ENCODE data around the gene FAM110C. TPM values are rescaled to one million over a fixed set of nuclear protein-coding genes. Genes with fewer than 3 reads are reported as not detected.
"Not testable (repeated sequence)": the region's sequence is repeated elsewhere in the genome, so short reads cannot be mapped to it uniquely, and the experiment has no call there.

The FAM110C gene
- polyA plus RNA-seq, 1 donor from 2014 or later: 0.21 TPM

DNA sequence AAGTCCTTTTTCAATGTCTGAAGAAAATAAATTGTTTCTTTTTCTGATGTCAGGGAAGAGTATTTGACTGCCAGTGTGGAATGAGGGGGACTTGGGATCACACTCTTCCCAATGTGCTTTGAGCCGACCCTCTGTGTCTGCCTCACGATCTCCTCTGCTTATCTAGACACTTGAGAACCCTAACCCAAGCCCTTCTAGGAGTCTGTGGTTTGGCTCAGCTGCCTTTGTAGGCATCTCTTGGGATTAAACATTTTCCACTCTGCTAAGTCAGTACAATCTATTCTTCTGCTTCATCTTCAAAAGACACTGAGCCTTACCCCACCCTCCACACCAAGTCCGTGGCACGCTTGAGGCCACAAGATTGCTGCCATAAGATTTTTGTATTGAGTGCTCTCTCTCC is 19.4 kb downstream of the FAM110C start:
- no peak overlapping the region for H3K27ac ChIP-seq (ENCODE audit: low read length)
- H2AFZ ChIP-seq (ENCODE audit: low read depth, low read length): no peak overlapping the region
- H3K9me2 ChIP-seq (ENCODE audit: insufficient read depth, low read length): no peaks in the 10 kb centered on the region
- H4K20me1 ChIP-seq (ENCODE audit: insufficient read depth): no peaks in the 10 kb centered on the region
- no peaks in the 10 kb centered on the region for H3F3A ChIP-seq (ENCODE audit: insufficient read depth, low read length, poor library complexity, severe bottlenecking)
- no peaks in the 10 kb centered on the region for H3K9me3 ChIP-seq (ENCODE audit: low read length)
- H3K4me3 ChIP-seq (ENCODE audit: low read length): no peak overlapping the region
- H3K79me2 ChIP-seq (replicated peaks; ENCODE audit: insufficient read depth, low read length): no peaks in the 10 kb centered on the region
- no peaks in the 10 kb centered on the region for H3K36me3 ChIP-seq (ENCODE audit: insufficient read depth, low read length)
- no peaks in the 10 kb centered on the region for H3K27me3 ChIP-seq (ENCODE audit: insufficient read depth, low read depth, low read length)
- no peak overlapping the region for H3K9ac ChIP-seq (ENCODE audit: low read length)
- H3K4me2 ChIP-seq (ENCODE audit: low read length): no peak overlapping the region
- TF ChIP-seq EZH2 (IDR thresholded peaks at IDR 0.05; ENCODE audit: borderline replicate concordance, insufficient read depth, low read length, poor library complexity, severe bottlenecking) (no peak), SMC3 (conservative IDR thresholded peaks at IDR 0.05; ENCODE audit: poor library complexity) (no peak), MXI1 (conservative IDR thresholded peaks at IDR 0.05; ENCODE audit: poor library complexity, severe bottlenecking) (no peak)

DNA sequence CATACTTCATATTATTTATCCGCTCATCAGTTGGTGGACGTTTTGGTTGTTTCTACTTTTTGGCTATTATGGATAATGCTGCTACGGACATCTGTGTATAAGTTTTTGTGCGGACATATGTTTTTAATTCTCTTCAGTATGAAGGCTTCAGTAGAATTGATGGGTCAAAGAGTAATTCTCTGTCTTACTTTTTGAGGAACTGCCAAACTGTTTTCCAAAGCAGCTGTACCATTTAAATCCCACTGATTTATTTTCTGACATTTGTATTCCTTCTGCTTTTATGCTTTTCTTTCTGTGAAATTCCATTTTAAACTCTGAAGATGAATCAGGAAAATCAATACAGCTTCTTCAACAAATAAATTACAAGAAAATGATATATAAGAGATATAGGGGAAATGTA is 20.8 kb downstream of the FAM110C start:
- no peak overlapping the region for H3K4me2 ChIP-seq (ENCODE audit: low read length)
- no peaks in the 10 kb centered on the region for H3K27me3 ChIP-seq (ENCODE audit: insufficient read depth, low read depth, low read length)
- H3K79me2 ChIP-seq (replicated peaks; ENCODE audit: insufficient read depth, low read length): no peaks in the 10 kb centered on the region
- H3K9ac ChIP-seq (ENCODE audit: low read length): no peak overlapping the region
- no peaks in the 10 kb centered on the region for H4K20me1 ChIP-seq (ENCODE audit: insufficient read depth)
- H3K9me2 ChIP-seq (ENCODE audit: insufficient read depth, low read length): no peaks in the 10 kb centered on the region
- no peaks in the 10 kb centered on the region for H3K9me3 ChIP-seq (ENCODE audit: low read length)
- no peak overlapping the region for H3K27ac ChIP-seq (ENCODE audit: low read length)
- H3K4me3 ChIP-seq (ENCODE audit: low read length): no peak overlapping the region
- TF ChIP-seq, protein P1, sequence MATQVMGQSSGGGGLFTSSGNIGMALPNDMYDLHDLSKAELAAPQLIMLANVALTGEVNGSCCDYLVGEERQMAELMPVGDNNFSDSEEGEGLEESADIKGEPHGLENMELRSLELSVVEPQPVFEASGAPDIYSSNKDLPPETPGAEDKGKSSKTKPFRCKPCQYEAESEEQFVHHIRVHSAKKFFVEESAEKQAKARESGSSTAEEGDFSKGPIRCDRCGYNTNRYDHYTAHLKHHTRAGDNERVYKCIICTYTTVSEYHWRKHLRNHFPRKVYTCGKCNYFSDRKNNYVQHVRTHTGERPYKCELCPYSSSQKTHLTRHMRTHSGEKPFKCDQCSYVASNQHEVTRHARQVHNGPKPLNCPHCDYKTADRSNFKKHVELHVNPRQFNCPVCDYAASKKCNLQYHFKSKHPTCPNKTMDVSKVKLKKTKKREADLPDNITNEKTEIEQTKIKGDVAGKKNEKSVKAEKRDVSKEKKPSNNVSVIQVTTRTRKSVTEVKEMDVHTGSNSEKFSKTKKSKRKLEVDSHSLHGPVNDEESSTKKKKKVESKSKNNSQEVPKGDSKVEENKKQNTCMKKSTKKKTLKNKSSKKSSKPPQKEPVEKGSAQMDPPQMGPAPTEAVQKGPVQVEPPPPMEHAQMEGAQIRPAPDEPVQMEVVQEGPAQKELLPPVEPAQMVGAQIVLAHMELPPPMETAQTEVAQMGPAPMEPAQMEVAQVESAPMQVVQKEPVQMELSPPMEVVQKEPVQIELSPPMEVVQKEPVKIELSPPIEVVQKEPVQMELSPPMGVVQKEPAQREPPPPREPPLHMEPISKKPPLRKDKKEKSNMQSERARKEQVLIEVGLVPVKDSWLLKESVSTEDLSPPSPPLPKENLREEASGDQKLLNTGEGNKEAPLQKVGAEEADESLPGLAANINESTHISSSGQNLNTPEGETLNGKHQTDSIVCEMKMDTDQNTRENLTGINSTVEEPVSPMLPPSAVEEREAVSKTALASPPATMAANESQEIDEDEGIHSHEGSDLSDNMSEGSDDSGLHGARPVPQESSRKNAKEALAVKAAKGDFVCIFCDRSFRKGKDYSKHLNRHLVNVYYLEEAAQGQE (IDR thresholded peaks at IDR 0.05; ENCODE audit: borderline replicate concordance): no peak
- TF ChIP-seq EP300 (conservative IDR thresholded peaks at IDR 0.05; ENCODE audit: poor library complexity, severe bottlenecking): no peak
- no peak for TF ChIP-seq MXI1 (conservative IDR thresholded peaks at IDR 0.05; ENCODE audit: poor library complexity, severe bottlenecking)
- no peak for TF ChIP-seq EZH2 (IDR thresholded peaks at IDR 0.05; ENCODE audit: borderline replicate concordance, insufficient read depth, low read length, poor library complexity, severe bottlenecking)
- TF ChIP-seq POLR2AphosphoS5 (IDR thresholded peaks at IDR 0.05): no peak
- TF ChIP-seq TAF1 (IDR thresholded peaks at IDR 0.05; ENCODE audit: low read depth): no peak
- TF ChIP-seq, protein P2, sequence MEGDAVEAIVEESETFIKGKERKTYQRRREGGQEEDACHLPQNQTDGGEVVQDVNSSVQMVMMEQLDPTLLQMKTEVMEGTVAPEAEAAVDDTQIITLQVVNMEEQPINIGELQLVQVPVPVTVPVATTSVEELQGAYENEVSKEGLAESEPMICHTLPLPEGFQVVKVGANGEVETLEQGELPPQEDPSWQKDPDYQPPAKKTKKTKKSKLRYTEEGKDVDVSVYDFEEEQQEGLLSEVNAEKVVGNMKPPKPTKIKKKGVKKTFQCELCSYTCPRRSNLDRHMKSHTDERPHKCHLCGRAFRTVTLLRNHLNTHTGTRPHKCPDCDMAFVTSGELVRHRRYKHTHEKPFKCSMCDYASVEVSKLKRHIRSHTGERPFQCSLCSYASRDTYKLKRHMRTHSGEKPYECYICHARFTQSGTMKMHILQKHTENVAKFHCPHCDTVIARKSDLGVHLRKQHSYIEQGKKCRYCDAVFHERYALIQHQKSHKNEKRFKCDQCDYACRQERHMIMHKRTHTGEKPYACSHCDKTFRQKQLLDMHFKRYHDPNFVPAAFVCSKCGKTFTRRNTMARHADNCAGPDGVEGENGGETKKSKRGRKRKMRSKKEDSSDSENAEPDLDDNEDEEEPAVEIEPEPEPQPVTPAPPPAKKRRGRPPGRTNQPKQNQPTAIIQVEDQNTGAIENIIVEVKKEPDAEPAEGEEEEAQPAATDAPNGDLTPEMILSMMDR (IDR thresholded peaks at IDR 0.05; ENCODE audit: poor library complexity, severe bottlenecking): no peak
- TF ChIP-seq RAD21 (conservative IDR thresholded peaks at IDR 0.05): no peak
- no peak for TF ChIP-seq SMC3 (conservative IDR thresholded peaks at IDR 0.05; ENCODE audit: poor library complexity)
- no peak overlapping the region for H2AFZ ChIP-seq (ENCODE audit: low read depth, low read length)
- no peaks in the 10 kb centered on the region for H3F3A ChIP-seq (ENCODE audit: insufficient read depth, low read length, poor library complexity, severe bottlenecking)
- H3K36me3 ChIP-seq (ENCODE audit: insufficient read depth, low read length): no peaks in the 10 kb centered on the region

DNA sequence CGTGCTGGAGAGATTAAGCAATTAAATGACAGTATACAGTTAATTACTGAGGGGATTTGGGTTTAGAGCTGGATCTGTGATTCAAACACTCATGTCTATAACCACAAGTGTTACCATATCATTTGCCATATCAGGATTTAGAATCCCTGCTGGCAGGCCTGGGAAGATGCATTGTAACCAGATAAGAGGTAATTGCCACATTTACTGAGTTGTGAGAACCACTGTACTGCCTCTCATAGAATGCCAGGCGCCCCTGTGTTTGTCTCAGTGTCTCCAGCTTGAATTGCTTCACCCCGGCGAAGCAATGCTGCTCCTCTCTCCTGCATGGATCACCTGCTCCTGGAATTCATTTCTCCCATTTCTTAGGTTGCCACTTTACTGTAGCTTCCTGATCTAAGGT is 21.7 kb downstream of the FAM110C start:
- not testable (repeated sequence) for H3F3A ChIP-seq (ENCODE audit: insufficient read depth, low read length, poor library complexity, severe bottlenecking); H3K4me2 ChIP-seq (ENCODE audit: low read length); H4K20me1 ChIP-seq (ENCODE audit: insufficient read depth); H3K9me2 ChIP-seq (ENCODE audit: insufficient read depth, low read length); H2AFZ ChIP-seq (ENCODE audit: low read depth, low read length); H3K27ac ChIP-seq (ENCODE audit: low read length); H3K36me3 ChIP-seq (ENCODE audit: insufficient read depth, low read length); H3K79me2 ChIP-seq (replicated peaks; ENCODE audit: insufficient read depth, low read length); H3K4me3 ChIP-seq (ENCODE audit: low read length); H3K9ac ChIP-seq (ENCODE audit: low read length); H3K27me3 ChIP-seq (ENCODE audit: insufficient read depth, low read depth, low read length); H3K9me3 ChIP-seq (ENCODE audit: low read length)

All from neural cell (in vitro differentiated cells).